HEK293 (cell line): ENCODE results near the gene ZNF124.
"Not testable (repeated sequence)": the region's sequence is repeated elsewhere in the genome, so short reads cannot be mapped to it uniquely, and the experiment has no call there.

Experiments
- CTCF ChIA-PET: fragments of 350-600 bp; formaldehyde crosslinking; extraction: SDS; loops from one replicate; lab custom pipeline; 2021; ENCODE audit warnings: antibody characterized with exemption; lab: Yijun Ruan, JAX
- POLR2A ChIA-PET: fragments of 300-600 bp; formaldehyde crosslinking; extraction: SDS; loops from one replicate; lab custom pipeline; 2020; ENCODE audit warnings: antibody characterized with exemption, inconsistent platforms; lab: Yijun Ruan, JAX
- H3K27ac ChIP-seq: fragments of 200-500 bp; sonication (Bioruptor generic); 2 replicates; pipeline ENCODE4 v1.5.1; 2014; ENCODE audit warnings: low read depth, low read length, control low read depth, inconsistent platforms; ENCODE audit errors: extremely low read depth
- H3K36me3 ChIP-seq, 2 experiments: fragments of 200-500 bp in 1 of 2; sonication (Bioruptor generic) in 1 of 2; 1 replicate in 1 of 2; 2 replicates in 1 of 2; pipeline ENCODE4 v1.5.1; 2014 to 2017; ENCODE audit warnings: inconsistent platforms in 2 of 2, low read length in 2 of 2; ENCODE audit not compliant: control insufficient read depth in 2 of 2, insufficient read depth in 1 of 2
- H3K4me1 ChIP-seq: fragments of 200-500 bp; sonication (Bioruptor generic); 2 replicates; pipeline ENCODE4 v1.5.1; 2014; ENCODE audit warnings: mild to moderate bottlenecking, low read length, inconsistent platforms; ENCODE audit not compliant: control insufficient read depth, insufficient read depth
- H3K4me3 ChIP-seq: 2 replicates; pipeline ENCODE4 v1.5.1; 2011; ENCODE audit warnings: low read depth, mild to moderate bottlenecking, control low read depth, low read length, moderate library complexity
- H3K9me3 ChIP-seq: fragments of 200-500 bp; sonication (Bioruptor generic); 2 replicates; pipeline ENCODE4 v1.5.1; 2014; ENCODE audit warnings: low read depth, low read length, inconsistent platforms; ENCODE audit not compliant: control insufficient read depth, insufficient read depth
- GLI2 ChIP-seq: fragments of 450-650 bp; formaldehyde crosslinking; IDR thresholded peaks from 2 replicates; pipeline ENCODE4; 2017; ENCODE audit warnings: missing biosample characterization, missing genetic modification characterization, low read depth, borderline replicate concordance
- SALL2 ChIP-seq: fragments of 450-650 bp; formaldehyde crosslinking; IDR thresholded peaks from 2 replicates; pipeline ENCODE4 v1.5.0; 2017; ENCODE audit warnings: missing biosample characterization, mild to moderate bottlenecking, missing genetic modification characterization, borderline replicate concordance
- YY2 ChIP-seq: fragments of 450-650 bp; formaldehyde crosslinking; IDR thresholded peaks from 2 replicates; pipeline ENCODE4 v1.5.1; 2016; ENCODE audit warnings: missing biosample characterization, missing genetic modification characterization
- ZNF214 ChIP-seq: fragments of 450-650 bp; formaldehyde crosslinking; IDR thresholded peaks from 2 replicates; pipeline ENCODE4 v1.5.1; 2017; ENCODE audit warnings: missing biosample characterization, mild to moderate bottlenecking, missing genetic modification characterization, borderline replicate concordance
- ZNF280D ChIP-seq: fragments of 450-650 bp; formaldehyde crosslinking; IDR thresholded peaks from 2 replicates; pipeline ENCODE4 v1.5.1; 2016; ENCODE audit warnings: missing biosample characterization, missing genetic modification characterization
- ZNF473 ChIP-seq: fragments of 450-650 bp; formaldehyde crosslinking; IDR thresholded peaks from 2 replicates; pipeline ENCODE4 v1.5.1; 2017; ENCODE audit warnings: missing biosample characterization, missing genetic modification characterization
- ZNF777 ChIP-seq: fragments of 450-650 bp; formaldehyde crosslinking; IDR thresholded peaks from 2 replicates; pipeline ENCODE4 v1.5.1; 2017; ENCODE audit warnings: missing biosample characterization, missing genetic modification characterization, borderline replicate concordance
- TF ChIP-seq, protein P1 (sequence below): fragments of 450-650 bp; formaldehyde crosslinking; IDR thresholded peaks from 2 replicates; pipeline ENCODE4 v1.5.1; 2016; ENCODE audit warnings: missing biosample characterization, missing genetic modification characterization, borderline replicate concordance
- TF ChIP-seq, protein P2 (sequence below): fragments of 450-650 bp; formaldehyde crosslinking; IDR thresholded peaks from 2 replicates; pipeline ENCODE4 v1.5.1; 2016; ENCODE audit warnings: missing biosample characterization, missing genetic modification characterization, borderline replicate concordance

Gene ZNF124

GRCh38 chr1:247172996-247173395, 1.2 kb upstream of the ZNF124 start (continued):
- TF ChIP-seq, protein P1, sequence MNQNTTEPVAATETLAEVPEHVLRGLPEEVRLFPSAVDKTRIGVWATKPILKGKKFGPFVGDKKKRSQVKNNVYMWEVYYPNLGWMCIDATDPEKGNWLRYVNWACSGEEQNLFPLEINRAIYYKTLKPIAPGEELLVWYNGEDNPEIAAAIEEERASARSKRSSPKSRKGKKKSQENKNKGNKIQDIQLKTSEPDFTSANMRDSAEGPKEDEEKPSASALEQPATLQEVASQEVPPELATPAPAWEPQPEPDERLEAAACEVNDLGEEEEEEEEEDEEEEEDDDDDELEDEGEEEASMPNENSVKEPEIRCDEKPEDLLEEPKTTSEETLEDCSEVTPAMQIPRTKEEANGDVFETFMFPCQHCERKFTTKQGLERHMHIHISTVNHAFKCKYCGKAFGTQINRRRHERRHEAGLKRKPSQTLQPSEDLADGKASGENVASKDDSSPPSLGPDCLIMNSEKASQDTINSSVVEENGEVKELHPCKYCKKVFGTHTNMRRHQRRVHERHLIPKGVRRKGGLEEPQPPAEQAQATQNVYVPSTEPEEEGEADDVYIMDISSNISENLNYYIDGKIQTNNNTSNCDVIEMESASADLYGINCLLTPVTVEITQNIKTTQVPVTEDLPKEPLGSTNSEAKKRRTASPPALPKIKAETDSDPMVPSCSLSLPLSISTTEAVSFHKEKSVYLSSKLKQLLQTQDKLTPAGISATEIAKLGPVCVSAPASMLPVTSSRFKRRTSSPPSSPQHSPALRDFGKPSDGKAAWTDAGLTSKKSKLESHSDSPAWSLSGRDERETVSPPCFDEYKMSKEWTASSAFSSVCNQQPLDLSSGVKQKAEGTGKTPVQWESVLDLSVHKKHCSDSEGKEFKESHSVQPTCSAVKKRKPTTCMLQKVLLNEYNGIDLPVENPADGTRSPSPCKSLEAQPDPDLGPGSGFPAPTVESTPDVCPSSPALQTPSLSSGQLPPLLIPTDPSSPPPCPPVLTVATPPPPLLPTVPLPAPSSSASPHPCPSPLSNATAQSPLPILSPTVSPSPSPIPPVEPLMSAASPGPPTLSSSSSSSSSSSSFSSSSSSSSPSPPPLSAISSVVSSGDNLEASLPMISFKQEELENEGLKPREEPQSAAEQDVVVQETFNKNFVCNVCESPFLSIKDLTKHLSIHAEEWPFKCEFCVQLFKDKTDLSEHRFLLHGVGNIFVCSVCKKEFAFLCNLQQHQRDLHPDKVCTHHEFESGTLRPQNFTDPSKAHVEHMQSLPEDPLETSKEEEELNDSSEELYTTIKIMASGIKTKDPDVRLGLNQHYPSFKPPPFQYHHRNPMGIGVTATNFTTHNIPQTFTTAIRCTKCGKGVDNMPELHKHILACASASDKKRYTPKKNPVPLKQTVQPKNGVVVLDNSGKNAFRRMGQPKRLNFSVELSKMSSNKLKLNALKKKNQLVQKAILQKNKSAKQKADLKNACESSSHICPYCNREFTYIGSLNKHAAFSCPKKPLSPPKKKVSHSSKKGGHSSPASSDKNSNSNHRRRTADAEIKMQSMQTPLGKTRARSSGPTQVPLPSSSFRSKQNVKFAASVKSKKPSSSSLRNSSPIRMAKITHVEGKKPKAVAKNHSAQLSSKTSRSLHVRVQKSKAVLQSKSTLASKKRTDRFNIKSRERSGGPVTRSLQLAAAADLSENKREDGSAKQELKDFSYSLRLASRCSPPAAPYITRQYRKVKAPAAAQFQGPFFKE (tag by site-specific recombination): no peak

GRCh38 chr1:247171443-247171842, 377 bp downstream of the ZNF124 start:
- CTCF ChIA-PET, H3K4me1 ChIP-seq, H3K27ac ChIP-seq, H3K9me3 ChIP-seq, H3K36me3 ChIP-seq, POLR2A ChIA-PET, H3K4me3 ChIP-seq: not testable (repeated sequence)

- CTCF ChIA-PET: no interaction called here
- POLR2A ChIA-PET: no interaction called here
- no peak overlapping the region for H3K4me3 ChIP-seq
- H3K36me3 ChIP-seq: peaks cover 0 to 4% of the 10 kb centered on the region in 2 experiments; a peak in 1 of 3 replicates
- no peaks in the 10 kb centered on the region for H3K9me3 ChIP-seq
- H3K27ac ChIP-seq: no peak overlapping the region
- no peaks in the 10 kb centered on the region for H3K4me1 ChIP-seq
- TF ChIP-seq ZNF473 (tag by site-specific recombination): no peak
These were observed 6.1 kb downstream of the ZNF124 start for GRCh38 chr1:247165674-247166073.

DNA sequence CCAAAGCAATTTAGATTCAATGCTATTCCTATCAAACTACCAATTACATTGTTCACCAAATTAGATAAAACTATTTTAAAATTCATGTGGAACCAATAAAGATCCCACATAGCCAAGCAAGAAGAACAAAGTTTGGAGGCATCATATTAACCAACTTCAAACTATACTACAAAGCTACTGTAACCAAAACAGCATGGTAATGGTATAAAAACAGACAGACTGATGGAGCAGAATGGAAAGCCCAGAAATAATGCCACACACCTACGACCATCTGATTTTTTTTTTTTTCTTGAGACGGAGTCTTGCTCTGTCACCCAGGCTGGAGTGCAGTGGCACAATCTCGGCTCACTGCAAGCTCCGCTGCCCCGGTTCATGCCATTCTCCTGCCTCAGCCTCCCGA, 7.1 kb downstream of the ZNF124 start:
- H3K9me3 ChIP-seq: no peaks in the 10 kb centered on the region
- H3K4me1 ChIP-seq: no peaks in the 10 kb centered on the region
- ChIA-PET POLR2A (no interaction called here), CTCF (no interaction called here)
- peaks cover 0 to 4% of the 10 kb centered on the region in 2 experiments; a peak in 1 of 3 replicates for H3K36me3 ChIP-seq
- H3K4me3 ChIP-seq: no peak overlapping the region
- H3K27ac ChIP-seq: no peak overlapping the region
- TF ChIP-seq GLI2 (tag by site-specific recombination) (no peak), ZNF280D (tag by site-specific recombination) (no peak), ZNF777 (tag by site-specific recombination) (no peak), ZNF214 (tag by site-specific recombination) (no peak), YY2 (tag by site-specific recombination) (no peak), SALL2 (tag by site-specific recombination) (no peak)
- TF ChIP-seq, protein P2, sequence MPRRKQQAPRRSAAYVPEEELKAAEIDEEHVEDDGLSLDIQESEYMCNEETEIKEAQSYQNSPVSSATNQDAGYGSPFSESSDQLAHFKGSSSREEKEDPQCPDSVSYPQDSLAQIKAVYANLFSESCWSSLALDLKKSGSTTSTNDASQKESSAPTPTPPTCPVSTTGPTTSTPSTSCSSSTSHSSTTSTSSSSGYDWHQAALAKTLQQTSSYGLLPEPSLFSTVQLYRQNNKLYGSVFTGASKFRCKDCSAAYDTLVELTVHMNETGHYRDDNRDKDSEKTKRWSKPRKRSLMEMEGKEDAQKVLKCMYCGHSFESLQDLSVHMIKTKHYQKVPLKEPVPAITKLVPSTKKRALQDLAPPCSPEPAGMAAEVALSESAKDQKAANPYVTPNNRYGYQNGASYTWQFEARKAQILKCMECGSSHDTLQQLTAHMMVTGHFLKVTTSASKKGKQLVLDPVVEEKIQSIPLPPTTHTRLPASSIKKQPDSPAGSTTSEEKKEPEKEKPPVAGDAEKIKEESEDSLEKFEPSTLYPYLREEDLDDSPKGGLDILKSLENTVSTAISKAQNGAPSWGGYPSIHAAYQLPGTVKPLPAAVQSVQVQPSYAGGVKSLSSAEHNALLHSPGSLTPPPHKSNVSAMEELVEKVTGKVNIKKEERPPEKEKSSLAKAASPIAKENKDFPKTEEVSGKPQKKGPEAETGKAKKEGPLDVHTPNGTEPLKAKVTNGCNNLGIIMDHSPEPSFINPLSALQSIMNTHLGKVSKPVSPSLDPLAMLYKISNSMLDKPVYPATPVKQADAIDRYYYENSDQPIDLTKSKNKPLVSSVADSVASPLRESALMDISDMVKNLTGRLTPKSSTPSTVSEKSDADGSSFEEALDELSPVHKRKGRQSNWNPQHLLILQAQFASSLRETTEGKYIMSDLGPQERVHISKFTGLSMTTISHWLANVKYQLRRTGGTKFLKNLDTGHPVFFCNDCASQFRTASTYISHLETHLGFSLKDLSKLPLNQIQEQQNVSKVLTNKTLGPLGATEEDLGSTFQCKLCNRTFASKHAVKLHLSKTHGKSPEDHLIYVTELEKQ: no peak
- TF ChIP-seq, protein P1 (tag by site-specific recombination): no peak
